ENCODE data around the gene TBX2.
"Not testable (repeated sequence)": the region's sequence is repeated elsewhere in the genome, so short reads cannot be mapped to it uniquely, and the experiment has no call there.

The TBX2 gene

GRCh38 chr17:61436273-61436672 is 36.6 kb downstream of the TBX2 start:
- Histone ChIP-seq H3K9ac (ENCODE audit: low read depth, low read length, poor library complexity, severe bottlenecking) (no peak overlapping the region), H3F3A (ENCODE audit: low read depth) (no peaks in the 10 kb centered on the region), H3K36me3 (ENCODE audit: insufficient read depth, low read length) (no peaks in the 10 kb centered on the region), H3K9me2 (replicated peaks; ENCODE audit: low read depth, low read length) (no peaks in the 10 kb centered on the region), H3K79me2 (ENCODE audit: insufficient read depth, low read length) (no peaks in the 10 kb centered on the region), H3K4me2 (ENCODE audit: low read depth, low read length, poor library complexity, severe bottlenecking) (no peak overlapping the region), H2AFZ (ENCODE audit: low read length) (no peak overlapping the region), H3K4me3 (ENCODE audit: low read length, poor library complexity, severe bottlenecking) (no peak overlapping the region), H3K27me3 (ENCODE audit: insufficient read depth, low read length, poor library complexity, severe bottlenecking) (peaks cover 8% of the 10 kb centered on the region), H3K4me1 (ENCODE audit: insufficient read depth, low read length, poor library complexity, severe bottlenecking) (no peaks in the 10 kb centered on the region), H4K20me1 (ENCODE audit: insufficient read depth, low read length, poor library complexity, severe bottlenecking) (no peaks in the 10 kb centered on the region), H3K9me3 (ENCODE audit: insufficient read depth, low read depth, low read length) (peaks cover 15% of the 10 kb centered on the region; the same call in 1 of the 2 replicates)
- TF ChIP-seq EZH2phosphoT487 (IDR thresholded peaks at IDR 0.05; ENCODE audit: borderline replicate concordance): no peak
- TF ChIP-seq, protein P1, sequence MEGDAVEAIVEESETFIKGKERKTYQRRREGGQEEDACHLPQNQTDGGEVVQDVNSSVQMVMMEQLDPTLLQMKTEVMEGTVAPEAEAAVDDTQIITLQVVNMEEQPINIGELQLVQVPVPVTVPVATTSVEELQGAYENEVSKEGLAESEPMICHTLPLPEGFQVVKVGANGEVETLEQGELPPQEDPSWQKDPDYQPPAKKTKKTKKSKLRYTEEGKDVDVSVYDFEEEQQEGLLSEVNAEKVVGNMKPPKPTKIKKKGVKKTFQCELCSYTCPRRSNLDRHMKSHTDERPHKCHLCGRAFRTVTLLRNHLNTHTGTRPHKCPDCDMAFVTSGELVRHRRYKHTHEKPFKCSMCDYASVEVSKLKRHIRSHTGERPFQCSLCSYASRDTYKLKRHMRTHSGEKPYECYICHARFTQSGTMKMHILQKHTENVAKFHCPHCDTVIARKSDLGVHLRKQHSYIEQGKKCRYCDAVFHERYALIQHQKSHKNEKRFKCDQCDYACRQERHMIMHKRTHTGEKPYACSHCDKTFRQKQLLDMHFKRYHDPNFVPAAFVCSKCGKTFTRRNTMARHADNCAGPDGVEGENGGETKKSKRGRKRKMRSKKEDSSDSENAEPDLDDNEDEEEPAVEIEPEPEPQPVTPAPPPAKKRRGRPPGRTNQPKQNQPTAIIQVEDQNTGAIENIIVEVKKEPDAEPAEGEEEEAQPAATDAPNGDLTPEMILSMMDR (conservative IDR thresholded peaks at IDR 0.05; ENCODE audit: low read length): no peak

- Histone ChIP-seq H2AFZ (ENCODE audit: low read length) (no peak overlapping the region), H3F3A (ENCODE audit: low read depth) (no peaks in the 10 kb centered on the region), H3K4me3 (ENCODE audit: low read length, poor library complexity, severe bottlenecking) (no peak overlapping the region), H3K9me2 (replicated peaks; ENCODE audit: low read depth, low read length) (no peaks in the 10 kb centered on the region), H3K4me2 (ENCODE audit: low read depth, low read length, poor library complexity, severe bottlenecking) (no peak overlapping the region), H3K79me2 (ENCODE audit: insufficient read depth, low read length) (no peaks in the 10 kb centered on the region), H3K4me1 (ENCODE audit: insufficient read depth, low read length, poor library complexity, severe bottlenecking) (no peaks in the 10 kb centered on the region), H3K9ac (ENCODE audit: low read depth, low read length, poor library complexity, severe bottlenecking) (no peak overlapping the region), H4K20me1 (ENCODE audit: insufficient read depth, low read length, poor library complexity, severe bottlenecking) (no peaks in the 10 kb centered on the region), H3K36me3 (ENCODE audit: insufficient read depth, low read length) (no peaks in the 10 kb centered on the region), H3K27me3 (ENCODE audit: insufficient read depth, low read length, poor library complexity, severe bottlenecking) (peaks cover 8% of the 10 kb centered on the region), H3K9me3 (ENCODE audit: insufficient read depth, low read depth, low read length) (peaks cover 15% of the 10 kb centered on the region; the same call in 1 of the 2 replicates)
- TF ChIP-seq, protein P1 (conservative IDR thresholded peaks at IDR 0.05; ENCODE audit: low read length): no peak
- no peak for TF ChIP-seq EZH2phosphoT487 (IDR thresholded peaks at IDR 0.05; ENCODE audit: borderline replicate concordance)
These were observed 37.5 kb downstream of the TBX2 start for GRCh38 chr17:61436995-61437704.

DNA sequence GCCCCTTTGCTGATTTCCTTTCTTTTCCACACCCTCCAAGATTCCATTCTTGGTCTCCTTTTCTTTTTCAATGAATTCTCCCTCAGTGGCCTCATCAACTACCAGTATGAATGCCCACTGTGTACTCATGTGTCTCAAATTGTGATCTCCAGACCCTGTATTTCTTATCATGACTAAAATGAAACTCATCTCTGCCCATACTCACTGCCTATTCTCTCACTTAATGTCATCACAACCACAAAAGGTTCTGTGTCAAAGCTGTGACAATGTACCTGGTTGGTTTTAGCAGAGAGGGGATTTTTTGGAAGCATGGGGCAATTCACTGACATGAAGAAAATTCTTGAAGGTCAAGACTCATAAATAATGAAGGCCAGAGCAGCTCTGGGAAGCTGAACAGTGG is 41.1 kb downstream of the TBX2 start:
- H3K36me3 ChIP-seq (ENCODE audit: insufficient read depth, low read length): no peaks in the 10 kb centered on the region
- no peak overlapping the region for H3K4me2 ChIP-seq (ENCODE audit: low read depth, low read length, poor library complexity, severe bottlenecking)
- H3K9me3 ChIP-seq (ENCODE audit: insufficient read depth, low read depth, low read length): peaks cover 15% of the 10 kb centered on the region; the same call in 1 of the 2 replicates
- H3F3A ChIP-seq (ENCODE audit: low read depth): no peaks in the 10 kb centered on the region
- no peak overlapping the region for H3K9ac ChIP-seq (ENCODE audit: low read depth, low read length, poor library complexity, severe bottlenecking)
- H3K4me1 ChIP-seq (ENCODE audit: insufficient read depth, low read length, poor library complexity, severe bottlenecking): no peaks in the 10 kb centered on the region
- H2AFZ ChIP-seq (ENCODE audit: low read length): no peak overlapping the region
- no peak overlapping the region for H3K4me3 ChIP-seq (ENCODE audit: low read length, poor library complexity, severe bottlenecking)
- no peaks in the 10 kb centered on the region for H4K20me1 ChIP-seq (ENCODE audit: insufficient read depth, low read length, poor library complexity, severe bottlenecking)
- H3K9me2 ChIP-seq (replicated peaks; ENCODE audit: low read depth, low read length): no peaks in the 10 kb centered on the region
- TF ChIP-seq EZH2phosphoT487 (IDR thresholded peaks at IDR 0.05; ENCODE audit: borderline replicate concordance): no peak
- TF ChIP-seq, protein P1 (conservative IDR thresholded peaks at IDR 0.05; ENCODE audit: low read length): no peak
- H3K27me3 ChIP-seq (ENCODE audit: insufficient read depth, low read length, poor library complexity, severe bottlenecking): peaks cover 8% of the 10 kb centered on the region
- no peaks in the 10 kb centered on the region for H3K79me2 ChIP-seq (ENCODE audit: insufficient read depth, low read length)

GRCh38 chr17:61441507-61441906 is 41.9 kb downstream of the TBX2 start:
- H3K9me3 ChIP-seq (ENCODE audit: insufficient read depth, low read depth, low read length): peaks cover 10% of the 10 kb centered on the region; the same call in 1 of the 2 replicates
- not testable (repeated sequence) for H3F3A ChIP-seq (ENCODE audit: low read depth); H3K9ac ChIP-seq (ENCODE audit: low read depth, low read length, poor library complexity, severe bottlenecking); H3K4me3 ChIP-seq (ENCODE audit: low read length, poor library complexity, severe bottlenecking); H3K36me3 ChIP-seq (ENCODE audit: insufficient read depth, low read length); H3K4me2 ChIP-seq (ENCODE audit: low read depth, low read length, poor library complexity, severe bottlenecking); H4K20me1 ChIP-seq (ENCODE audit: insufficient read depth, low read length, poor library complexity, severe bottlenecking); H3K27me3 ChIP-seq (ENCODE audit: insufficient read depth, low read length, poor library complexity, severe bottlenecking); H3K9me2 ChIP-seq (replicated peaks; ENCODE audit: low read depth, low read length); H3K79me2 ChIP-seq (ENCODE audit: insufficient read depth, low read length); H2AFZ ChIP-seq (ENCODE audit: low read length); H3K4me1 ChIP-seq (ENCODE audit: insufficient read depth, low read length, poor library complexity, severe bottlenecking)
